CD4-positive, alpha-beta T cell treated with Interleukin-15 for 4 hours (primary cell): ENCODE measurements around the gene YIPF5.
A peak's percentile ranks its signal among the peaks of the same experiment; 100 is the strongest.

Source experiments
- DNase-seq: peaks from one replicate; pipeline ENCODE4 v3.0.0-alpha.2; 2020; ENCODE audit warnings: low spot score

Gene YIPF5

DNA sequence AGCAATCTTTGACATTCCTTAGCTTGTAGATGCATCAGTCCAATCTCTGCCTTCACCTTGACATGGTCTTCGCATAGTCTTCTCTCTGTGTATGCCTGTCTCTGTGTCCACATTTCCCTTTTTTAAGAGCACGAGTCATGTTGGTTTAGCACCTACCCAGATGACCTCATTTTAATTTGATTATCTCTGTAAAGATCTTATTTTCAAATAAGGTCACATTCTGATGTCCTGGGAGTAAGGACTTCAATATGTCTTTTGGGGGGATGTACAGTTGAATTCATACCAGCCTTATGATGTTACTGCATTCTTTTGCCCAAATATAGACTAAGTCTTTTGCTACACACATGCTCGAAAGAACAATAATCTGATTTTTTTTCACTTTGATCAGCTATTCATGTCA is 7.1 kb upstream of the YIPF5 start:
- DNase-seq, result no peak

DNA sequence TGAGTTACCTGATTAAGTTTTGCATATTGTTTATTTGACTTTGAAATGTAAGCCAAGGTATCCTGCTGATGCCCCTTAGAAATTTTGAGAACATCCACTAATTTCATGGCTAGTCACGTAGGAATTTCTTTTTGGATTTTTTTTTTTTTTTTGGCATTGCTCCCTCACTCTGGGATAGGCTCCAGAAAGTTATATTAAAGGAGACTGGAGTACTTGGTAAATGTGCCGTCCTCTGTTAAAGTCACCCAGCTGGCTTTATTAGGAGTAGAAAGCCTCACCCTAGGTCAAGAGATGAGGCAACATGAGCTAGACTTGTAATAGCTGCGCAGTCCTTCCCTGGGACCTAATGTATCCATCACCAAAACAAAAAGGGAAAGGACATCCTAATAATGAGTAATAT is 3.3 kb upstream of the YIPF5 start:
- no peak for DNase-seq

DNA sequence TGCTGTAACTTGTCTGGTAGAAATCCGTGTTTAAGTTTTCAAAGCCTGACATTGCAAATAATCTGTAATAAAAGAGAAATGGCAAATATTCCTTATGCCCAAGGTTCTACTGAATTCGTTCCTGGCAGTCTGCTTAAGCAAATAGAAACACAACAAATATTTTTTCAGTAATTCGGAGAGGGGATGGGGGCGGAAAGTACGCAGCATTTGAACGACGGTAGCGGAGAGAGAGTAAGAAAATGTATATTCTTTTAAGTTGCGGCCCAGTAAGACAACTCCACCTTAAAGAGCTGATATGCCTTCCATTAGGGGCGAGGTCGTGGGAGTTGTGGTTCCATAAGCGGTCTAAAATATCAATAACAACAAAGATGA is 569 bp downstream of the YIPF5 start:
- no peak for DNase-seq

- no peak for DNase-seq
Observed at GRCh38 chr5:144167998-144168397, 2.5 kb downstream of the YIPF5 start.

- no peak for DNase-seq
Observed at GRCh38 chr5:144166696-144167095, 3.8 kb downstream of the YIPF5 start.

DNA sequence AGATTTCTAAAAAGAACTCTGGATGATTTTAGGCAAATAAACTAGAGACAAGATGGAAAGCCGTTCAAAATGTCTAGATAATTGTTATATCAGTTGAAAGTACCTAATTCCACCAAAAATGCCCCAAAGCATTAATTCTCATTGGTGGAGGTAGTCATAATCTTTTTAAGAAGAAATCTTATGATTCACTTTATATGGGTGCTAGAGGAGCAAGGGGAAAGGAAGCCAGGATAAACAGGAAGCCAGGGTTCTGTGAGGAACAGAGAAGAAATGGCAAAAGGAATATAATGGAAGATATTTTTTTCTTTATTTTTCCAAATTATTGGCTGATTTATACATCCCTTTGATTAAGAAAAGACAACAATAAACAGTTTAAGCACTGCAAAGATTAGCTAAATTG is 7.8 kb downstream of the YIPF5 start:
- no peak for DNase-seq

DNA sequence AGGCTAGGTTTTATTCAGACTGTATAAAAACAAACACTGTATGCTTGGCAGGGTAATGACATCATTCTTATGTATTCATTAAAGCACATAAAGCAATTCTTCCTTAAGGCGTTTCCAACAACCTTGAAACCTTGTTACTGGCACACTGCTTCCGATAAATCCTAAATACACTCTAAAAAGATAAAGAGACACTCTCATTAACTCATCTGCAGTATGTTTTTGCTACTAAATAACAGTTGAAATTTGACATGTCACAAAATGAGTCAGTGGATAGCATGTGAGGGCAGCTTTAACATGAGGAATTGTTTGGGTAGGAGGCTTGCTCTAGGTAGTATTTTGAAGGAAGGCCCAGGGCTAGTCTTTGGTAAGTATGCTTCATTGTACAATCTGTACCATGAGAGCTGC is 13.7 kb downstream of the YIPF5 start:
- no peak for DNase-seq

- DNase-seq, result no peak
Observed at GRCh38 chr5:144151026-144151425, 19.4 kb downstream of the YIPF5 start.

GRCh38 chr5:144144956-144145751 is 25.3 kb downstream of the YIPF5 start:
- no peak for DNase-seq

GRCh38 chr5:144143625-144144024 is 26.8 kb downstream of the YIPF5 start:
- DNase-seq, result no peak

DNA sequence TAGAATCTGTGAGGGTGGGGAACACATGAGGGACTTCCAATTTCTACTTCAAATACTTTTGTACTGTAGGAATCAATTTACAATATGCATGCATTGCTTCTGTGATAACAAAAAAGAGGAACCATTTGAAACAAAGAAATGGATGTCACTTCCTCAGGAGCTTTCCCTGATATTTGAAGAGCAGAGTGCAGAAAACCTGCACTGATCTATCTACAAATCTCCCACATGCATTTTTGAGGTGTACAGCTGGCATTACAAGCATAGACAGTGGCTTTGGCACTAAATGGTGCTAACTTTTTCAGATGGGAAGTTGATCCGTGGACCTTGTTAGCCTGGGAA is 27.7 kb downstream of the YIPF5 start:
- no peak for DNase-seq

GRCh38 chr5:144142139-144142823 is 28.2 kb downstream of the YIPF5 start:
- DNase-seq, result peak; percentile 11

- no peak for DNase-seq
Observed at GRCh38 chr5:144141585-144141984, 28.9 kb downstream of the YIPF5 start.

GRCh38 chr5:144139586-144139985 is 30.9 kb downstream of the YIPF5 start:
- DNase-seq, result no peak

- DNase-seq, result no peak
Observed at GRCh38 chr5:144135113-144135762, 35.2 kb downstream of the YIPF5 start.

GRCh38 chr5:144134194-144134826 is 36.1 kb downstream of the YIPF5 start:
- no peak for DNase-seq

DNA sequence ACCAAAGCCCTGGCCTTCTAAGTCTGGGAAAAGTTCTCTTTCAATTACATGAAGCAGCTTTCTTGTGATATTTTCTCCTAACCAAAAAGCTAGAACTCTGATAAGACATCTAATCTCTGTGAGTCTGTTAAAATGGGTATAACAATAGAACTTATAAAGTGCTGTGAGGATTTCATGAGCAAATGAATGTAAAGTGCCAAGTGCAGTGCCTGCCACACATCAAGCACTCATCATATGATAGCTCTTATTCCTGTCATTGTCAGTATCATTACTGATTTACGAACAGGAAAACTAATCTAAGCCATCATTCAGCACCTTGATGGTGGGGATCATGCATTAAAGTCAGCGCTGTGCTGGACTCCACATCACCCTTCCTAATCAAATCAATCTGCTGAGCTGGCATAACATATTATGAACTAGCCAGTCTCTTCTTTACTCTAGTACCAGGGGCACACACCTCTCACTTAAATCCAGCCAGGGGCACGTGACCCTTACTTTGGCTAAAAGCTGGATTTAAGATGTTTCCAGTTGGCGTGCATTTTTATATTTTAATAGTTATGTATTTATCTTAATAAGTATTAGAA is 37.3 kb downstream of the YIPF5 start:
- no peak for DNase-seq

GRCh38 chr5:144131261-144131660 is 39.2 kb downstream of the YIPF5 start:
- no peak for DNase-seq

DNA sequence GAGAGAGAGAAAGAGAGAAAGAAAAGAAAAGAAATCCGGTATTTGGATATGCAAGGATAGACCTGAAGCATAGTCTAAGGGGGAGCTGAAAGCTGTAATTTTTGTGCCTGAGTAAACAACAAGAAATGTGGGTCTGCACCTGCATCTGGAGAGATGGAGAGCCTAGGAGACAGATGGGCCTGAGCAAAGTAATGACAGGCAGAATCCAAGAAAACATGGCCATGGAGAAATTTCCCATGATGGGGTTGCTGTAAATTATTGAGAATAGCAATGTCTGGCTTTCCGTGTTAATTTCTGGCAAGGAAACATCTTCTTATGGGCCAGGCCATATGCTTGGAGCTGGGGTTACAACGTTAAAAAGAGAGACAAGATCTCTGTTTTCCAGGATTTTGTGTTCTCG is 40.2 kb downstream of the YIPF5 start:
- DNase-seq, result no peak

DNA sequence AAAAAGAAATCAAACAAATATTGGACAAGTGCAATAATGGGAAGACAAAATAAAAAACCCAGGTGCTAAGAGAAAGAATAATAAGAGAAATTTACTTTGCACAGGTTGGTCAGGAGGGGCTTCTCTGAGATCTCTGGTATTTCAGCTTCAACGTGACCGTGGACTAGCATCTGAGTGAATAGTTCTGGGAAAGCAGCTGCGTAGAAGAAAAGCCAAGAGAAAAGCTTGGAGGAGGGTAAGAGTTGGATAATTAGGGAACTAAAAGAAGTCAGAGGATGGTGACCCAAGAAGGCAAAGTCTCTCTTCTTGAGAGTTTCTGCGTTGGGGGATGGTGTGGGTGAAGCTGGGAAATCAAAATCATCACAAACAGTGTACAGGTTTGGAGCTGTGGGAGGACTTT is 41.6 kb downstream of the YIPF5 start:
- DNase-seq, result no peak

- DNase-seq, result no peak
Observed at GRCh38 chr5:144126707-144127106, 43.8 kb downstream of the YIPF5 start.

DNA sequence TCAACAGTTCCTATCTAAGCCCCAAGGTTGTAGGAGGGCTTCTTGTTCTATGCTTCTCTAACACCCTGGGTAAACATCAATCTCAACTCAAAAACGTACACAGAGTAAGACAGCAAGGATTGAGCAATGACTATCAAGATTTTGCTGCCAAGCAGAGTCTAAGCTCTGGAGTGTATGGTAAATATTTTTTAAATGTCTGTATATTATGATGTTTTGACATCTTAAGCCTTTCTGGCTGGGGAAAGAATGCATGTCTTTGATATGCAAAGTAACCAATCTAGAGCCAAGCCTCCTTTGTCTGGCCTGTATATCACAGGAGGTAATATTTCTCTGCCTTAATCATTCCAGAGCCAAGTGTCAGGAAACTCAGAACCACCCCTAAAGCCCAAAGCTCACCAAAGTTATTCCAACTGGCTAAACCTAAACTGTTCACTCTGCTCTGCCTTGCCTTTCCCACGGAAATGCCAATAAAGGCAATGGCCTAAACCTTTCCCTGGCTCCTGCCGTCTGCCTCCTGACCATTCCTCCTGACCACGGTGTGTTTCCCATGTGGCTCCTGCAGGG is 45.2 kb downstream of the YIPF5 start:
- DNase-seq, result no peak
